ENCODE measurements around the gene FSTL4.

FSTL4 gene

GRCh38 chr5:133384120-133384855, 228.1 kb downstream of the FSTL4 start:
- DNase-seq: no peak

GRCh38 chr5:133383580-133383939, 228.8 kb downstream of the FSTL4 start:
- DNase-seq: no peak

GRCh38 chr5:133382661-133383579, 229.4 kb downstream of the FSTL4 start:
- DNase-seq: no peak

DNA sequence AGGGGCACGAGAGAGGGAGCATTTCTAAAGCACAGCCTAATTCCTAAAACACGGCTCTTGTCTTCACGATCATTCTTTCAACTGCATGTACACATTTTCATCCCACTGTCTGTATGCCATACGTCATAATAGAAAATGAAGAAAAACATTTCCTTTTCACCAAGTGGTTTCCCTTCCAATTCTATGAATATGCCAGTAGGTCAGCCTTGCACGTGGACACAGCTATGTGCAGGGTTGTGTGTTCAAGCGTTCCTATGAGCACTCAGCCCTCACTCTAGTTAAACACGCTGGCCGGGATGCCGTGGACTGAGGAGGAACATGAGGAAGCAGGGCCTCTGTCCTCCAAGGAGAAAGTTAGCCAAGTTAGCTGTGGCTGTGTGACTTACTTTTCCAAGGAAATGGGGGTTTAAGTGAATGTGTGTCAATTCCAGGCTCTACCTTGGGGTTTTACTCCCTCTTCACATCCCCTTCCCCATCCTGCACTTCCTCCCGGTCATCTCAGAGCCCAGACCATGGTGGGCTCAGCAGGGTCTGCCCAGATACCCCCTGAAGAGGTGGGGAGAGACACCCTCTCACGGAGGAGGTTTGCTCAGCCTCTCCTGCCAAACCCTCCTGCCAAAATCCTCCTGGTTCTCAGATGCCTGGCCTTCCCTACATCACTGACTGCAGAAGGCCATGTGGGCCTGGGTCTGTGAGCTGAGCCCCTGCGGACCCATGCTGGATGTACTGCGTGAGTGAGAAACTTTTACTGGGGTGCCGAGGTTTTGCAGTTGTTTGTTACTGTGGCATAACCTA, 230.6 kb downstream of the FSTL4 start:
- DNase-seq: no peak

GRCh38 chr5:133381041-133381440, 231.3 kb downstream of the FSTL4 start:
- DNase-seq: no peak

DNA sequence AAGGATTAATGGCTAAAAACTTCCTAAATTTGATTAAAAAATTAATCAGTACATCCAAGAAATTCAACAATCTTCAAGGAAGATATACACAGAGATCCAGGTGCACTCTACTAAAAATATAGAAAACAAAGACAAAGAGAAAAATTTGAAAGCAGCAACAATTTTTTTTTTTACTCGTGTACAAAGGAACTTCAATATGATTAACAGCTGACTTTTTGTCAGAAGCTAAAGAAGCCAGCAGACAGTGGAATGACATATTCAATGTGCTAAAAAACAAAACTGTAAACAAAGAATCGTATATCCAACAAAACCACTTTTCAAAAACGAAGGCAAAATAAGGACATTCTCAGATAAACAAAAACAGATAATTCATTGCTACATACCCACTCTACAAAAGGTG, 234.6 kb downstream of the FSTL4 start:
- DNase-seq: no peak

DNA sequence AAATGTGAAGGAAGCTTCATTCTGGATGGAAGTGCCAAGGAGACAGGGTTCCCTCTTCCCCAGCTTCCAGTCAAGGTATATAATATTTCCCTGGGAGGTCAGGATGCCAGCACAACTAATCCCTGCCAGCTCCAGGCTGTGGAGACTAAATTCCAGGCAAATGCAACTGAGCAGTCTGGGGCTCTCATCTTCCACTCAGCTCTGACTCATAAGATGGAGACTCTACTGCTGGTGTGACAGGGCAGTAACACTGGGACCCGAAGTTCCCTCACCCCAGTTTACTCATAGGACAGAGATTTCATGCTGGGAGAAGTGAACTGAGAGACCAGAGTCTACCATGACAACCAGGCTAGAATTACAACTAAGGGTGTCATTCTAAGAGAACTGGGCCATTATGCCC, 235.4 kb downstream of the FSTL4 start:
- DNase-seq: no peak

DNA sequence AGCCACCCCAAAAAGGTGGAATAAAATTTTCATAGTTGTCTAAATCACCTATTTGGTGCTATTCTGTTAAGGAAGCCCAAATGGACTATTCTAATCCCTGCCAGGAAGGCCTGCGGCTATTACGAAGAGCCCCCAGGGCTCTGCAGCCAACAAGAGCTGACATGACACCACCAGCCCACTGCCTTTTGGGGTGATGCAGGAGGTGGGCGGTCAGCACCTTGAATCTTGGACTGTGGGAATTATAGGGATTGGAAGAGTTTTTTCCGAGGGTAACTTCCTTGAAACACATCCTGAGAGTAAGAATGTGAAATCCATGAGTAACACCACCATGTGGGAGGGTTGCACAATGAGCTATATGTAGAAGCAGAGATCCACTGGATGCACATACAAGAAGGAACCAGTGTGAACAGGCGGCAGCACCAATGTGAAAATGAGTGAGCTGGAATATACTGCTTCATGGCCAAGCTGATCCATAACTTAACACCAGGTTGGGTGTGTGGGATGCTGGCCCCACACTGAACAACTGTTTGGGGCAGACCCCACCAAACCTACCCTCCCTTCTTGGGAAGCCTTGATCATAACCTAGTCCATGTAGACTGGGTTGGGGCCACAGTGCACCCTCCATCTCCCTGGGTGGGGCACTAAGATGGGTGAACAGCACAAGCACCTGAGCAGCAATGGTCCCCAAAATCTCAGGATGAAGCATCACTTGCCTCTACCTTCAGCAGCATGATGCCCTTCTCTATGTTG, 239.0 kb downstream of the FSTL4 start:
- no peak for DNase-seq

GRCh38 chr5:133372293-133372937, 239.9 kb downstream of the FSTL4 start:
- DNase-seq: no peak

DNA sequence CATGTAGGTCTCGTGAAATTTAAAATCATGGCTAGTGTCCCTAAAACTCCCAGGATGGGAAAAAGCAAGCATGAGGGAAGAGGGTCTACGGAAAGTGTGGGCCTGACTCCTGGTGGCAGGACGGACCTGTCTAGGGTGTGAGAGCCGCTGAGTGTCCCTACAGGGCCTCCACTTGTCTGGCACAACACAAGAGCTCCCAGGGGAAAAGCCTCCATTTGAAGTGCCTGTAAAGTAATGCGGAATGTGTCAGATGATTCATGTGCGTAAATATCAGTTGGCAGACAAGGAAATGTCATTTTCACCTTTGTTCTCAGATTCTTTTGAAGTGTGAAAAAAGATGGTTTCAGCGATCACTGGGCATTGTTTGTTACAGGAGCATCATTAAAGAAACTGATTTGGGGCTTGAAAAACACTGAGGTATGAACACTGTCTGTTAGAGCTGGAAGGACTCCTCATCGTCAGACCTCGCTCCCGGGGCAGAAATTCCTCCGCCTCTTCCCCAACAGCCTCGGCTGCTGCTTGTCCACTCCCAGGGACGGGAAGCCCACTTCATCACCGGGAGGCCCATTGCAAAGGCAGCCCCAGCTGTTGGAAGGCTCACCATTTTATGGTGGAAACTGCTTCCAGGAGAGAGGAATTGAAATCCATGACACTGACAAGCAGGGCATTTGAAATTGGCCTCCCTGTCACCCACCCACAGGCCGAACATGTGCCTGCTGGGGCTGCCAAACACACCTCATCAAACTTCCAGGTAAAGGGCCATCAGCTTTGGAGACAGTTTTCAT, 240.8 kb downstream of the FSTL4 start:
- no peak for DNase-seq

DNA sequence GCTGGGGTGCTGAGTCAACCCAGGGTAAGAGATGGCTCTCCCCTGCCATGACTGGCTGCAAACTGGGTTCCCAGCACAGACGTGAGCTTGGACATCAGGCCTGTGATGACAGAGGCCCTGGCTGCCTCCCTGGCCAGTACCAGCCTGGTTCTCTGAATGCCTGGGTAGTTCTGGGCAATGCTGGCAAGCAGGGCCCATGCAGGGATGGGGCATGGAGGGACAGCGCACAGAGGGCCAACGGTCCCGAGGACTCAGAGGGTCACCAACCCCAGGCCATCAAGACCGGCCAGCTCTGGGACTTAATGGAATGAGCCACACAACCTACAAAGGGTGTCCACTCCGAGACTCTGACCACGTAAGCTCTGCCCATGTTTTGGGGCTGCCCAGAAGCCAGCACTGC, 241.4 kb downstream of the FSTL4 start:
- no peak for DNase-seq

GRCh38 chr5:133370036-133370831, 242.1 kb downstream of the FSTL4 start:
- no peak for DNase-seq

GRCh38 chr5:133368916-133369783, 243.2 kb downstream of the FSTL4 start:
- no peak for DNase-seq

DNA sequence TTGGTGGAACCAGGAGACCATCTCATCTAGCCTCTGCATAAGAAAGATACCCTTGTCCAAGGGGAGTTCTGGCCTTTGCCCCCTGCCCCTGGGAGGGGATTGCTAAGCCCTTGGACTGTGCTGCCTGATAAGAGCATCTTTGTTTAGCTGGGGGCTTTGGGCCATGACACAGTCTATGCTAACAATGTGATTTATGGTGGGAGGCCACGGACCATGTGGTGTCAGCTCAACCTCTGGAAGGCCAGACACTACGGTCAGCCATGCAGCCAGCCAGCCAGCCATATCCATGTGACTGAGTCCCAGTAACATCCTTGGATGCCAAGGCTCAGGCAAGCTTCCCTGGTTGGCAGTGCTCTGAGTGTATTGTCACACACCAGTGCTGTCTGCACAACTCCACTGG, 244.4 kb downstream of the FSTL4 start:
- DNase-seq: no peak

DNA sequence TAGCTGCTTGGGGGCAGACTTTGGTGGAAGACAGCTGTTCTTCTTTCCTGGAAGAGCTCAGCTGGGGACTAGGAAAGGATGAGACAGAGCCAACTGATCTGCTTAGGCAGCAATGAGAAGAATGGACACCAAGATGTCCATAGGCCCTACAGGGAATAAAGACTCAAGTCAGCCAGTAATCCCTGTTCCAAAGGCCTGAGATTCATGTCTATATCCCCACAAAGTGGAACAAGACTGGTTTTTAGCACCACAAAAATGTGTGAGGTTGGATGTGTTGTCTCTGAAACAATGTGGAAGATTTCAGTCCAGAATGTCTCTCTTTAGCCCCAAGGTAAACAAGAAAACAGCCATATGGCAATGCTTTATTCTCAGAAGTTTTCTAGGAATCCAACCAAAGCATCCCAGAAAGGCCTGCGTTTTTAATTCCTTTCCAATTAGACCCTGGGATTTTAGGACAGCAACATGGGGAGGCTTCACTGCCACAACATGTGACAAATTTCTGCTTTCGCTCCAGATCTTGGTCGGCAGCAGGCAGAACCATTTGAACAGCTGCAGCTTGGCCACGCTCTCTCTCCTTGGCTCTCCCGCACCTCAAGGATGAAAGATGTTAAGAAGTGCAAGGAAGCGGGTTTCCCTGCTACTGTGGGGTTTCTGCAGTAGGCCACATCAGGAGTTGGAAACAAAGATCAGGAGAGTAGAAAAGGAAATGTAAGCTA, 245.1 kb downstream of the FSTL4 start:
- no peak for DNase-seq

GRCh38 chr5:133366438-133366837, 245.9 kb downstream of the FSTL4 start:
- DNase-seq: no peak

GRCh38 chr5:133365738-133366137, 246.6 kb downstream of the FSTL4 start:
- no peak for DNase-seq

Measured in right kidney (tissue), 1 donor.